SK-N-MC (cell line): Measurements from ENCODE around the gene AMH.

Experiments
- EZH2 ChIP-seq: fragments of 200-600 bp; sonication (generic); IDR thresholded peaks from one replicate; pipeline ENCODE4 v1.6.1; 2017; ENCODE audit warnings: antibody characterized with exemption
- POLR2AphosphoS5 ChIP-seq: IDR thresholded peaks from 2 replicates; pipeline ENCODE4 v1.6.1; 2012; ENCODE audit warnings: mild to moderate bottlenecking, low read depth, low read length, borderline replicate concordance

GRCh38 chr19:2287585-2288337, 38.6 kb downstream of the AMH start:
- TF ChIP-seq POLR2AphosphoS5 = no peak
- TF ChIP-seq EZH2 = no peak
